Muscle layer of colon (tissue), 2 donors: ENCODE results near the gene ZMAT3.
"Not testable (repeated sequence)": the region's sequence is repeated elsewhere in the genome, so short reads cannot be mapped to it uniquely, and the experiment has no call there.

Experiments
- H3K27ac ChIP-seq: one replicate; pipeline ENCODE4 v1.7.0; 2013; ENCODE audit warnings: low read depth, mild to moderate bottlenecking, low read length, moderate library complexity
- H3K27me3 ChIP-seq, 2 donors: one replicate each; pipeline ENCODE4 v1.7.0; 2013; ENCODE audit warnings: low read length in 2 of 2, mild to moderate bottlenecking in 2 of 2; ENCODE audit not compliant: insufficient read depth in 2 of 2, control insufficient read depth in 1 of 2
- H3K36me3 ChIP-seq: one replicate; pipeline ENCODE4 v1.7.0; 2013; ENCODE audit warnings: mild to moderate bottlenecking, low read length; ENCODE audit not compliant: insufficient read depth
- H3K4me1 ChIP-seq: one replicate; pipeline ENCODE4 v1.7.0; 2013; ENCODE audit warnings: mild to moderate bottlenecking, low read length; ENCODE audit not compliant: insufficient read depth
- H3K4me3 ChIP-seq, 2 donors: one replicate each; pipeline ENCODE4 v1.7.0; 2013; ENCODE audit warnings: low read length in 2 of 2, low read depth in 1 of 2, mild to moderate bottlenecking in 1 of 2, moderate library complexity in 1 of 2
- H3K9ac ChIP-seq: one replicate; pipeline ENCODE4 v1.7.0; 2013; ENCODE audit warnings: low read length
- H3K9me3 ChIP-seq: one replicate; pipeline ENCODE4 v1.7.0; 2013; ENCODE audit warnings: mild to moderate bottlenecking, low read length
- donor health status: abdominal sarcoma.
- donor health status: Adenocarcinoma of cecum.

ZMAT3 gene

GRCh38 chr3:179036226-179036625 lies 35.4 kb downstream of the ZMAT3 start:
- no peaks in the 10 kb centered on the region for H3K36me3 ChIP-seq
- H3K4me1 ChIP-seq: peaks cover 23% of the 10 kb centered on the region
- no peaks in the 10 kb centered on the region for H3K27me3 ChIP-seq
- no peak overlapping the region for H3K4me3 ChIP-seq
- H3K9ac ChIP-seq: no peak overlapping the region
- H3K27ac ChIP-seq: no peak overlapping the region
- no peaks in the 10 kb centered on the region for H3K9me3 ChIP-seq

DNA sequence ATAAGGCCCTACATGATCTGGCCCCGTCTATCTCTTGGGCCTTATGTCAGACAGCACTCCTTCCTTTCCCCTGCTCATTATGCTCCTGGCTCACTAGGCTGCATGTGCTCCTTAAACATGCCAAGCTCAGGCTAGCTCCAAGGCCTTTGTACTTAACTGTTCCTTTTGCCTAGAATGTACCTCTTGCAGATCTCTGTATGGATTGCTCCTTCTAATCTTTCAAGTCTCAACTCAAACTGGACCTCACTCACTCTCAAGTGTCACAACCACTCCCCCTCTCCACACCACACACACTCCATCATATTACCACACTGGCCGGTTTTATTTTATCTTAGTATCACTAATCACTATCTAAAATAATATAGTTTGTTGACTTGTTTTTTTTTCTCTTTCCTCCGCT lies 36.4 kb downstream of the ZMAT3 start:
- H3K4me3 ChIP-seq: no peak overlapping the region
- no peak overlapping the region for H3K9ac ChIP-seq
- no peak overlapping the region for H3K27ac ChIP-seq
- no peaks in the 10 kb centered on the region for H3K9me3 ChIP-seq
- peaks cover 23% of the 10 kb centered on the region for H3K4me1 ChIP-seq
- H3K36me3 ChIP-seq: no peaks in the 10 kb centered on the region
- no peaks in the 10 kb centered on the region for H3K27me3 ChIP-seq

- H3K9ac ChIP-seq, H3K9me3 ChIP-seq, H3K4me3 ChIP-seq, H3K27me3 ChIP-seq, H3K27ac ChIP-seq, H3K36me3 ChIP-seq: not testable (repeated sequence)
- peaks cover 23% of the 10 kb centered on the region for H3K4me1 ChIP-seq
Measured at GRCh38 chr3:179033304-179033657, 38.3 kb downstream of the ZMAT3 start.

GRCh38 chr3:179032454-179033303 lies 38.9 kb downstream of the ZMAT3 start:
- H3K27ac ChIP-seq, H3K36me3 ChIP-seq, H3K27me3 ChIP-seq, H3K4me3 ChIP-seq, H3K9me3 ChIP-seq, H3K9ac ChIP-seq: not testable (repeated sequence)
- H3K4me1 ChIP-seq: peaks cover 19% of the 10 kb centered on the region

GRCh38 chr3:179029096-179029495 lies 42.5 kb downstream of the ZMAT3 start:
- H3K27ac ChIP-seq: no peak overlapping the region
- no peak overlapping the region for H3K4me3 ChIP-seq
- peaks cover 2% of the 10 kb centered on the region for H3K36me3 ChIP-seq
- H3K9ac ChIP-seq: no peak overlapping the region
- H3K9me3 ChIP-seq: no peaks in the 10 kb centered on the region
- no peaks in the 10 kb centered on the region for H3K27me3 ChIP-seq
- H3K4me1 ChIP-seq: peaks cover 9% of the 10 kb centered on the region

- Histone ChIP-seq H3K27ac (no peak overlapping the region), H3K4me1 (peaks cover 3% of the 10 kb centered on the region), H3K4me3 (no peak overlapping the region), H3K9ac (no peak overlapping the region), H3K27me3 (no peaks in the 10 kb centered on the region), H3K9me3 (no peaks in the 10 kb centered on the region), H3K36me3 (peaks cover 5% of the 10 kb centered on the region)
Measured at GRCh38 chr3:179028408-179028807, 43.2 kb downstream of the ZMAT3 start.

DNA sequence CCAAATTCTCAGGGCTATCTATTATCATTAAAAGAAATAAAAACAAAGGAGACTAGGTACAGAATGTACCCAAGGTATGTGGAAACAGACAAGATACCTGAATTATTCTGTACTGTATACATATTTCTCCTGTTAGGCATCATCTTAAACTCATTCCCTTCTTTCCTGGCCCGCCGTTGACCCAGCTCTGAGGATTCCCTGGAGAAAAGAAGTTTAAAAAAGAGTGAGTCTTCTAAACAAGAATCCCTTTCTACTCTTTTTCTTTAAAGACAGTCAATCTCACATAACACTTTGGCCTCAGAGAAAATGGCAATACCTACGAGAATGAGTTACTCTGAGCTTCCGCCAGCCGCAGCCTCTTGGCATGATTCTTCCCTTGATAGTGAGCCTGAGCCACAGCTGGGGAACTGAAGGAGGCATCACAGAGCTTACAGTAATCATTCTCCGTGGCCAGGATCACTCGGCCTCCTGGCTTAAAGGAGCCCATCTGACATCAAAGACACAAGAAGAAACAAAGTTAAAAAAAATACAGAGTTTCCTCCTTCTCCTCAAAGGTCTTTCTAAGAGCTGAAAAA lies 44.2 kb downstream of the ZMAT3 start:
- no peak overlapping the region for H3K9ac ChIP-seq
- H3K4me1 ChIP-seq: peaks cover 3% of the 10 kb centered on the region
- H3K27me3 ChIP-seq: no peaks in the 10 kb centered on the region
- H3K9me3 ChIP-seq: no peaks in the 10 kb centered on the region
- H3K36me3 ChIP-seq: peaks cover 5% of the 10 kb centered on the region
- no peak overlapping the region for H3K27ac ChIP-seq
- H3K4me3 ChIP-seq: no peak overlapping the region

DNA sequence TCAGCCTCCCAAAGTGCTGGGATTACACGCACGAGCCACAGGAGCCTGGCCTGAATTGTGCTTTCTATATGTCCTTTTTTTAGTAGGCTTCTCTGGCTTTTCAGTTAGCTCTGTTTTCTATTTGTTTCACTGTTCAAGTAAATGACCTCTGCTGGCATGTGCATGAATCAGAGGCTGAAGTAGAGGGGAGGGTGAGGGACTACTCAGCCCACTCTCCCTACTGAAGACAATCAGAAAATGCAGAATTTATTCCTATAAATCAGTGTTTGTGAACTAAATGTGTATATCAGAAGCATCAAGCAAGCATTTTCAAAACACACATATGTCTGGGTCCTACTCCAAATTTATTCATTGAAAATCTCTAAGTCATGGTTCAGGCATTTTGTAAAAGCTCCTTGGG lies 45.0 kb downstream of the ZMAT3 start:
- Histone ChIP-seq H3K4me3 (no peak overlapping the region), H3K9me3 (no peaks in the 10 kb centered on the region), H3K4me1 (peaks cover 3% of the 10 kb centered on the region), H3K9ac (no peak overlapping the region), H3K27ac (no peak overlapping the region), H3K36me3 (peaks cover 5% of the 10 kb centered on the region), H3K27me3 (no peaks in the 10 kb centered on the region)

DNA sequence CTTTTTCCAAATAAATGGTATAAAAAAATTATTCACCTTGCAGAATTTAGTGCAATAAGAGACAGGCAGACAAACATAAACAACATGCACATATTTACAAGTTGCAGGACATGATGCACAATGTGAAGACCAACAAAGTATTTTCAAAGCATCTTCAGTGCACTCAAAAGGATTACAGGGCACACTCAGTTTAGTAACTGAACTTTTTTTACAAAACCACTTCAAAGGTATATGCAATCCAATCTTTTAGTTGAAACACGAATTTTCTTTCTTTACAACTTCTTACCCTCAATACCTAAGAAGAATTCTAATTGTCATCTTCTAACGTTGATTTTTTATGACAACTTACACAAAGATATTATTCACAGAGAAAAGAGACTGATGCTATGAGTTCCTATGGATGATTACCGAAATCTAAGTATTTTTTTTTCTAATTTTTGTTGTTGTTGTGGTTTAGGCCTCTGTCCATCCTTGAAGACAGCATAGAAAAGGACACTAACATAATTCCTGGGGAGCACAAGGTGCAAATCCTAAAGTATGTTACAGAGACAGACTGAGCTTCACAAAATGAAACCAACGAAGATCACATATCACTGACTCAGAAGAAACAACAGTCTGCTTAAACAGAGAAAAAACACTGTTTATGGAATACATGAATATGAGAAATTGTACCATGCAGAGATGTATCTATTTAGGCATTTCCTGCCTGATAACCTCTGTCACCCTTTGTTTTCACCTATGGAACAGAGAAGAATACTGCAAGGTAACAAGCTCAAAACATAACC lies 50.3 kb downstream of the ZMAT3 start:
- H3K9ac ChIP-seq: no peak overlapping the region
- H3K4me3 ChIP-seq: no peak overlapping the region
- peaks cover 5% of the 10 kb centered on the region for H3K36me3 ChIP-seq
- no peaks in the 10 kb centered on the region for H3K27me3 ChIP-seq
- H3K27ac ChIP-seq: no peak overlapping the region
- no peaks in the 10 kb centered on the region for H3K9me3 ChIP-seq
- peaks cover 15% of the 10 kb centered on the region for H3K4me1 ChIP-seq

DNA sequence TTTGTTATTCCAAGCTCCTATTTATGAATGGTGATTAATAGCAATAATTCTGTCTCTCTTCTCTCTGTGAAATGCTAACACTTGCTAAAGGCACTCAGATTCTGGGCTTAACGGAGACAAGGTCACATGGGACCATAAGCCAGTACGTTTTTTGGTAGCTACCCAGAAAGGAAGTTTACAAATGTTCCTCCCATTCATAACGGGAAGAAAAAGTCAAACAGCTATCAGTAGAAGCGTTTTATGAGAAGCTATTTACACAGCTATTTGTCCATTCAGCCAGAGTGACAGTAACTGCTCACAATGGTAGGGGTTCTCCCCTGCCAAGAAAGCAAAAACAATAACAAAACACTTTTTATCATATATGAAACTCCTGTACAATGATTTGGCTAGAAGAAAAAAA lies 51.5 kb downstream of the ZMAT3 start:
- peaks cover 5% of the 10 kb centered on the region for H3K36me3 ChIP-seq
- peaks cover 15% of the 10 kb centered on the region for H3K4me1 ChIP-seq
- H3K4me3 ChIP-seq: no peak overlapping the region
- no peak overlapping the region for H3K27ac ChIP-seq
- H3K27me3 ChIP-seq: no peaks in the 10 kb centered on the region
- H3K9ac ChIP-seq: no peak overlapping the region
- no peaks in the 10 kb centered on the region for H3K9me3 ChIP-seq

GRCh38 chr3:179018808-179019207 lies 52.8 kb downstream of the ZMAT3 start:
- Histone ChIP-seq H3K4me1 (peaks cover 15% of the 10 kb centered on the region), H3K9ac (no peak overlapping the region), H3K36me3 (no peaks in the 10 kb centered on the region), H3K27me3 (no peaks in the 10 kb centered on the region), H3K27ac (no peak overlapping the region), H3K4me3 (no peak overlapping the region), H3K9me3 (no peaks in the 10 kb centered on the region)
